Left lung (tissue), 10 donors: Measurements from ENCODE around the gene CRACDL. TPM values are rescaled to one million over a fixed set of nuclear protein-coding genes. Genes with fewer than 3 reads are reported as not detected.

Experiments
- ATAC-seq: fragments of 200-7000 bp; cut with Tn5 transposase; one replicate; pipeline ENCODE4 v1.9.1; 2020; ENCODE audit warnings: moderate library complexity
- DNase-seq, 4 donors: peaks; one replicate each; pipeline ENCODE4 v3.0.0-alpha.2; 2013 to 2020
- H3K27ac ChIP-seq, 2 donors: fragments of 200-600 bp; sonication (generic) in 1 of 2; one replicate each; pipeline versions ENCODE4 v1.5.0 to v1.8.0; 2020 to 2021
- H3K27me3 ChIP-seq, 2 donors: fragments of 200-600 bp; sonication (generic) in 1 of 2; one replicate each; pipeline versions ENCODE4 v1.5.0 to v1.8.0; 2020 to 2021
- H3K36me3 ChIP-seq, 2 donors: fragments of 200-600 bp; sonication (generic) in 1 of 2; one replicate each; pipeline versions ENCODE4 v1.5.0 to v1.8.0; 2020 to 2021
- H3K4me1 ChIP-seq, 2 donors: fragments of 200-600 bp; one replicate each; pipeline ENCODE4 v1.8.0; 2021
- H3K4me3 ChIP-seq, 2 donors: fragments of 200-600 bp; sonication (generic) in 1 of 2; one replicate each; pipeline versions ENCODE4 v1.5.0 to v1.8.0; 2020 to 2021; ENCODE audit warnings: mild to moderate bottlenecking in 1 of 2
- H3K9me3 ChIP-seq, 2 donors: fragments of 200-600 bp; sonication (generic) in 1 of 2; one replicate each; pipeline versions ENCODE4 v1.5.0 to v1.8.0; 2020 to 2021
- CTCF ChIP-seq, 2 donors: fragments of 200-600 bp; sonication (generic) in 1 of 2; IDR thresholded peaks; one replicate each; pipeline versions ENCODE4 v1.5.0 to v1.8.0; 2021; ENCODE audit warnings: antibody characterized with exemption in 2 of 2
- intact Hi-C, 2 donors: fragments of 100-400 bp; cut with DNase I; formaldehyde crosslinking; loops; one replicate each; pipeline versions ENCODE4 v1.11.2 to v1.14.2; 2022
- polyA plus RNA-seq, 6 donors: library from polyadenylated mRNA; unstranded; fragments of 120-200 nt; gene quantifications; one replicate each; pipeline ENCODE4 v1.2.1, GENCODE V29; 2013; ENCODE audit not compliant: insufficient read length in 6 of 6
- total RNA-seq, 2 donors: library from RNA; stranded (reverse); fragmentation: NEBNext Ultra II Directional; extraction: Animal tissue kit (Norgen Biotek cat#: 25700); gene quantifications; one replicate each; pipeline ENCODE4 v1.2.1, GENCODE V29; 2021
- donor health status: DM: no; HTN: yes; CAD: no.
- donor health status: DM: no; HTN: no; CAD: no.

Gene CRACDL
- total and polyA plus RNA-seq, 8 donors = 4.0 to 15.2 (median 6.0) TPM

- H3K27me3 ChIP-seq = no peaks in the 10 kb centered on the region
- no peaks in the 10 kb centered on the region for H3K9me3 ChIP-seq
- no peaks in the 10 kb centered on the region for H3K36me3 ChIP-seq
- H3K4me3 ChIP-seq = no peak overlapping the region
- H3K4me1 ChIP-seq = no peaks in the 10 kb centered on the region
- no peak for TF ChIP-seq CTCF (IDR thresholded peaks at IDR 0.05)
- no peak for ATAC-seq
- intact Hi-C loops = no loop called here
- no peak overlapping the region for H3K27ac ChIP-seq
- DNase-seq = no peak
Measured at GRCh38 chr2:98895901-98896300, 40.1 kb downstream of the CRACDL start.

GRCh38 chr2:98895221-98895620 is 40.8 kb downstream of the CRACDL start:
- Histone ChIP-seq H3K27me3 (no peaks in the 10 kb centered on the region), H3K36me3 (no peaks in the 10 kb centered on the region), H3K27ac (no peak overlapping the region), H3K9me3 (no peaks in the 10 kb centered on the region), H3K4me3 (no peak overlapping the region), H3K4me1 (no peaks in the 10 kb centered on the region)
- ATAC-seq (no peak), DNase-seq (no peak)
- intact Hi-C loops = no loop called here
- no peak for TF ChIP-seq CTCF (IDR thresholded peaks at IDR 0.05)

- intact Hi-C loops = no loop called here
- no peak overlapping the region for H3K27ac ChIP-seq
- no peaks in the 10 kb centered on the region for H3K4me1 ChIP-seq
- H3K36me3 ChIP-seq = no peaks in the 10 kb centered on the region
- H3K4me3 ChIP-seq = no peak overlapping the region
- H3K9me3 ChIP-seq = no peaks in the 10 kb centered on the region
- no peaks in the 10 kb centered on the region for H3K27me3 ChIP-seq
- no peak for TF ChIP-seq CTCF (IDR thresholded peaks at IDR 0.05)
- ATAC-seq (no peak), DNase-seq (no peak)
Measured at GRCh38 chr2:98894331-98895000, 41.6 kb downstream of the CRACDL start.

GRCh38 chr2:98893911-98894321 is 42.1 kb downstream of the CRACDL start:
- TF ChIP-seq CTCF (IDR thresholded peaks at IDR 0.05) = no peak
- Histone ChIP-seq H3K4me3 (no peak overlapping the region), H3K36me3 (no peaks in the 10 kb centered on the region), H3K27ac (no peak overlapping the region), H3K4me1 (no peaks in the 10 kb centered on the region), H3K27me3 (no peaks in the 10 kb centered on the region), H3K9me3 (no peaks in the 10 kb centered on the region)
- DNase-seq (no peak), ATAC-seq (no peak)
- intact Hi-C loops = no loop called here

- Histone ChIP-seq H3K36me3 (no peaks in the 10 kb centered on the region), H3K27me3 (no peaks in the 10 kb centered on the region), H3K9me3 (peaks cover 0 to 6% of the 10 kb centered on the region in 2 donors), H3K4me3 (no peak overlapping the region), H3K4me1 (no peaks in the 10 kb centered on the region), H3K27ac (no peak overlapping the region)
- no peak for DNase-seq
- ATAC-seq = no peak
- intact Hi-C loops = no loop called here
- TF ChIP-seq CTCF (IDR thresholded peaks at IDR 0.05) = no peak
Measured at GRCh38 chr2:98892871-98893270, 43.2 kb downstream of the CRACDL start.
